HG03066 (cell line): ENCODE measurements around the gene RADX.
"Not testable (repeated sequence)": the region's sequence is repeated elsewhere in the genome, so short reads cannot be mapped to it uniquely, and the experiment has no call there.

Experiments used
- ATAC-seq: cut with Tn5 transposase; IDR thresholded peaks from one replicate; pipeline ENCODE4 v1.9.1; 2021; ENCODE audit warnings: low read depth; ENCODE audit not compliant: unreplicated experiment

Gene RADX

DNA sequence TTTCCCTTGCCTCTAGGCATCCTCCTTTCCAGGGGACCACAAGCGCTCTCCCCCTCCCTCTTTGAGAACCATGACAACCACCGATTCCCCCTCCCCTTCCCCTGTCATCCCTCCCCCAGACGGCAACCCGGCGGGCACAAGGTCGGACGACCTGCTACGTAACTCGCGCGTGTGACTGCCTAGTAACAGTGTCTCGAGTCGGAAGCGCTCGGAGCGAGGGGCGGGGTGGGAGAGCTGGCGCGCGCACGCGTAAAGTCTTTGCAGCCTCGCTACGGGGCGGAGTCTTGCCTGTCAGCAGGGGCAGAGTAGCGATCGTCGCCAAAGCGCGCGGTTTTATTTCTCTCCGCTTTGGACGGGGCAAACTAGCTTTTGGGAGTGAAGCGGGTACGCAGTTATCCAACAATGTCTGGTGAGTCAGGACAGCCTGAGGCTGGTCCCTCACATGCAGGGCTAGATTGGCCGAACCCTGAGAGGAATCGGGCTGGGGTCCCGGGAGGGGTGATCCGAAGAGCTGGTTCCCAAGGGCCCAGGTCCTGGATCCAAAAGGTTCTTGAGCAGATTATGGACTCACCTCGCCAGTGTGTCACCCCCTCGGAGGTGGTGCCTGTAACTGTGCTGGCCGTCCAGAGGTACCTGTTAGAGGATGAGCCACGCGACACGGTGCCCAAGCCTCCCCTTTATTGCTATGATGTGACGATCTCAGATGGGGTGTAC, at the start of gene RADX:
TSS of gene RADX (plus strand) at position 300 of the 714 bp plus-strand sequence. CDS start at position 403, 103 bp downstream.
- ATAC-seq: peak; percentile 98

- no peak for ATAC-seq
Observed at GRCh38 chrX:106564986-106565385, 46.8 kb upstream of the RADX start.

- ATAC-seq: no peak
Observed at GRCh38 chrX:106566362-106566761, 45.4 kb upstream of the RADX start.

- ATAC-seq: no peak
Observed at GRCh38 chrX:106581856-106582255, 29.9 kb upstream of the RADX start.

- no peak for ATAC-seq
Observed at GRCh38 chrX:106585478-106585877, 26.3 kb upstream of the RADX start.

DNA sequence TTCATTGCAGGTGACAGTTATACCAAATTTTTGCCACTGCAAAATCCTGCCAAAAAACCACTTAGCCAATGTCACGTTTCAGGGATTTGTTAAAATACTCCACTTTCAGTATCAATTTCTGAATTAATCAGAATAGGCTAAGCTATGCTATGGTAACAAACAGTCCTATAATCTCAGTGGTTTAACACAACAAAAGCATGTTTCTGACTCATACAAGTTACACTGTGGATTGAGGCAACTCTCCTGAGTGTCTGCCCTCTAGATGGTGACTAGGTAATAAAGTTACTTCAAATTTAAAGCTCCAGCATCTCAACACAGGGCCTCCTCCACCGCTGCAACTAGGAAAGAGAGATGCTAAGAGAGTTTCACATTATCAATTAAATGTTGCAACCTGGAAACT, 23.0 kb upstream of the RADX start:
- ATAC-seq: no peak

DNA sequence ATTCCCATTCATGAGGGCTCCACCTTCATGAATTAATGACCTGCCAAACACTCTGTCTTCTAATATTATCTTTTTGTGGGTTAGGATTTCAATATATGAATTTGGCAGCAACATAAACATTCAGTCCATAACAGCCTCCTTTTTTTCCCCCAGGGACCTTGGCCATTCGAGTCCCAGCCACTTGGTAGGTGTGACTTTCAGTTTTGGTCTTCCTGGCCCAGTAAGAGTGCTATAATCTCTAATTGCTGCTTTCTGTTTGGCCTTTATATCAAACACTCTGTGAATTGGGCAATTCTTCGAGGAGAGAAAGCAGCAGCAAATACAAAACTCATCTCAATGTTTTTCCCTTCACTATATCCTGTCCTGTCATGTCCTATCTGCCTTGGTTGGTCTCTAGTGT, 12.4 kb upstream of the RADX start:
- no peak for ATAC-seq

GRCh38 chrX:106606571-106606970, 5.2 kb upstream of the RADX start:
- no peak for ATAC-seq

GRCh38 chrX:106608016-106608415, 3.8 kb upstream of the RADX start:
- ATAC-seq: no peak

DNA sequence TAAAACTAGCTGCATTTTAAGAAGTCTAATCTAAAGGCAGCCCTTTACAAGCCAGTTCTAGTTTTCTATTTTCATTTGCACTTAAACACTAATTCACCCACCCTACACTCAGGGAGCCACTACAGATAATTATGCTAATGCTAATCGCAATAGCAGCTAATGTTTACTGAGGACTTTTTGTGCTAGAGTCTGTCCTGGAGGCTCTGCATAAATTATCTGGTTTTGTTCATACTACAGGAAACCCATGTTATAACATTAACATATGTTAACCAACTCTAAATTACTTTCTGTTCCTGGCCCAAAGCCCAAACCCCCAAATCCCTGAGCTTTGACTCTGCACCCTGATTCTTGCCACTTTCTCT, 480 bp upstream of the RADX start:
- peak; percentile 19 for ATAC-seq

- ATAC-seq: peak; percentile 19
Observed at GRCh38 chrX:106612393-106612763, 600 bp downstream of the RADX start.

- no peak for ATAC-seq
Observed at GRCh38 chrX:106613277-106613676, 1.5 kb downstream of the RADX start.

- no peak for ATAC-seq
Observed at GRCh38 chrX:106615041-106615440, 3.3 kb downstream of the RADX start.

DNA sequence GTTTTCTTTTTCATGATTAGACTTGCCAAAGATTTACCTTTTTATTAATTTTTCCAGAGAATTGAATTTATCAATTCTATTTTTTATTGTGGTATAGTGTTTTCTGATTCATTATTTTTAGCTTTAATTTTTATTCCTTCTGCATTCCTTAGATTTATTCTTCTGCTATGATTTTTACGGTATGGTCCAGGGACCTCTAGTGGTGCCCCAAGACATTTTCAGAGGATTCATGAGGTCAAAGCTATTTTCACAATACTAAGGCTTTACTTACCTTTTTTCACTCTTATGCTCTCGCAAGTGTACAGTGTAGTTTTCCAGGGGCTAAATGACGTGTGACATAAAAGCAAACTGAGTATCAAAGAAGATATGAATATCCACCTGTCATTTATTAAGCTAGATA, 8.0 kb downstream of the RADX start:
- ATAC-seq: no peak

- no peak for ATAC-seq
Observed at GRCh38 chrX:106621836-106622235, 10.1 kb downstream of the RADX start.

- no peak for ATAC-seq
Observed at GRCh38 chrX:106626789-106627188, 15.0 kb downstream of the RADX start.

DNA sequence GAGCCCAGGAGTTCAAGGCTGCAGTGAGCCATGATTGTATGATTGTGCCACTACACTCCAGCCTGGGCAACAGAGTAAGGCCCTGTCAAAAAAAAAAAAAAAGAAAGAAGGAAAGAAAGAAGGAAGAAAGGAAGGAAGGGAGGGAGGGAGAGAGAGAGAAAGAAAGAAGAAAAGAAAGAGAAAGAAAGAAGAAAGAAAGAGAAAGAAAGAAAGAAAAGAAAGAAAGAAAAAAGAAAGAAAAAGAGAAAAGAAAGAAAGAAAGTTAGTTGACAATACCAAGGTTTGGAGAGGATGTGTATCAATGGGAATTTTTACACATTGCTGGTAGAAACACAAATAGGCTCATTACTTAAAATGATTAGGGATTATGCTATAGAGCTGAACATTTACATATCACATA, 19.8 kb downstream of the RADX start:
- no peak for ATAC-seq

- peak; percentile 97 for ATAC-seq
Observed at GRCh38 chrX:106649523-106650428, 38.0 kb downstream of the RADX start.

DNA sequence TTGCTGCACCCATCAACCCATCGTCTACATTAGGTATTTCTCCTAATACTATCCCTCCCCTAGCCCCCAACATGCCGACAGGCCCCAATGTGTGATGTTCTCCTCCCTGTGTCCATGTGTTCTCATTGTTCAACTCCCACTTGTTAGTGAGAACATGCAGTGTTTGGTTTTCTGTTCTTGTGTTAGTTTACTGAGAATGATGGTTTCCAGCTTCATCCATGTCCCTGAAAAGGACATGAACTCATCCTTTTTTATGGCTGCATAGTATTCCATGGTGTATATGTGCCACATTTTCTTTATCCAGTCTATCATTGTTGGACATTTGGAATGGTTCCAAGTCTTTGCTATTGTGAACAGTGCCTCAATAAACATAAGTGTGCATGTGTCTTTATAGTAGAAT, 41.8 kb downstream of the RADX start:
- not testable (repeated sequence) for ATAC-seq

DNA sequence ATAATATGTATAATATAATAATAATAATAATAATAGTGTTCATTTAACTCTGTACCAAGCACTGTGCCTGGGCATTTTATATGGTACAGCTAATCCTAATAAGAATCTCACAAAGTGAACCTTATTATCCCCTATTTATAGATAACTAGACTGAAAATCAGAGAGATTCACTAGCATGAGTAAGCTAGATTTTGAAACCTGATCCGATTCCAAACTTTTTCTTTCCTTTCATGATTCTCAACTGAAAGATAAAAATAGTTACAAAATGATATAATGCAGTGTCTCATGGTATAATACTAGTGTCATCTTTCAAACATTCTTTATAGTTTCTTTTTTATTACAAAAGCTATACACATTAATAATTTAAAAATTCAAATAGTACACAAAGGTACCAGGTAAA, 58.9 kb downstream of the RADX start:
- ATAC-seq: no peak

- ATAC-seq: no peak
Observed at GRCh38 chrX:106672527-106672926, 60.7 kb downstream of the RADX start.

GRCh38 chrX:106680716-106681115, 68.9 kb downstream of the RADX start:
- no peak for ATAC-seq
